GM18867 (cell line): Measurements from ENCODE around the gene VSX1.

Experiments used
- ATAC-seq: cut with Tn5 transposase; IDR thresholded peaks from one replicate; pipeline ENCODE4 v1.9.1; 2021; ENCODE audit warnings: mild to moderate bottlenecking, moderate library complexity; ENCODE audit not compliant: unreplicated experiment

The VSX1 gene

DNA sequence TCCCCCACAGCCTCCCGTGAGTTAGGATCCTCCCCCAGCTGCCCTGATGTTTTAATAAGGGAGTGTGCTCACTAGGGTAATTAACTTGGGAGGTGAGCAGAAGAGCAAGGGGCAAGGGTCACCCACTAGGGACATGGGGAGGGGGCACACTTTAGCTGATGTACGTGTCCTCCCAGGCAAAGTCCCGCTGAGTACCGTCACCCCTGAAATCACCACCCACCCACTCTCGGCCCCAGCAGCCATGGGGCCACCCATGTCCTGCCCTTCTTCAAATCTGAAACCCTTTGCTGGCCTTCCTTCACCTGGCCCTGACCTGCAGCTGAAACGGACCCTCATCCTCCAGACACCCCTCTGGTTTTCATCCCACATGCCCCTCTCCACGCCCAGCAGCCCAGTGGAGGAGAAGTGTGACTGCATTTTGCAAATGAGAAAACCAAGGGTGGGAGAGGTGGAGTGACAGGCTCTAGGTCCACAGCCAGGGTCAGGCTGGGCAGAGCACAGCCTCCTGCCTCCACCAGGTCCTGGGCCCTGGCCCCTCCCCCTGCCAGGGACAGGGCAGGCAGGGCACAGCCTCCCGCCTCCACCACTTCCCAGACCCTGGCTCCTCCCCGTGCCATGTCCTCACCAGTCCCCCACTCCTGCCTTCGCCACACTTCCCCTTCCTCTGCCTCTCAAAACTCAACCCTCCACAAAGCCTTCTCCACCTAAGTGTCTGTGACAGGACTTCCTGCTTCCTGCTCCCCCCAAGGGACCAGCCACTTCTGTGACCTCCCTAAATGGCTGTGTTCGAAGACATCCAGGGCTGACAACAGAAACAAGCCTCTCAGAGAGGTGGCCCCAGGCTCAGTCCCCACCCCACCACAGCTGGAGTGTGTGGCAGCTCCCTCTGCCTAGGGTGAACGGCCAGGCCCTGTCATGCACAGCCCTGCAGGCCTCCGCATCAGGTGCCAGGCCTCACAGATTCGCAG lies 39.1 kb downstream of the VSX1 start:
- ATAC-seq, result peak; percentile 91

DNA sequence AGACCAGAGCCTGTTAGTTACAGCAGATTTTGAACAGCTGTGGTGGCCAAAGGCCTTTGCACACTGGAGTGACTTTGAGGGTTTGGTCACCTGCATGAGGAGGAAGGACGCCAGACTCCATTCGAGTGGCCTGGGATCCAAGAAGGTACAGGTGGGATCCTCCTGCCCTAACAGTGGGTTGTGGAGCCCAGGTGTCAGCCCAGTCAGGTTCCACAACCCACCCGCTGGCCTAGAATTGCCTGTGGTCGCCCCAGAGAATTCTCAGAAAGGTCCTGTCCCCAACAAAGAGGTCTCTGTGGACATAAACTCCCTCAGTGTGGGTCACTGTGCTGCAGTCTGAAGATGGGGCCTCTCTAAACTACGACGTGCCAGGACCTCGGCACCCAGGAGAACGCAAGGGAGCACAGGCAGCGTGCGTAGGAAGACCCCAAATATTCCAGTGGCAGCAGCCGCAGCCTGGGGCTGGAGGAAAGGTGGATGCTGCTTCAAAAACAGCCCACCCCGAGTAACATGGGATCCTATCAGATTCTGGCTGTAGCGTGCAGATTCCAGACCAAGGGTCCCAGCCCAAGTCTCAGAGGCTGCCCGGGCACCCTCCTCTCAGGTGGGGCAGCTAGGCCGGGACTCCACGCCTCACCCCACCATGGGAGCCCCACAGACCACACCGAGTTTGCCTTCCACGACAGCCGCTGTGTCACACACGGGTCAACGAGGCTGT lies 40.0 kb downstream of the VSX1 start:
- ATAC-seq, result no peak

DNA sequence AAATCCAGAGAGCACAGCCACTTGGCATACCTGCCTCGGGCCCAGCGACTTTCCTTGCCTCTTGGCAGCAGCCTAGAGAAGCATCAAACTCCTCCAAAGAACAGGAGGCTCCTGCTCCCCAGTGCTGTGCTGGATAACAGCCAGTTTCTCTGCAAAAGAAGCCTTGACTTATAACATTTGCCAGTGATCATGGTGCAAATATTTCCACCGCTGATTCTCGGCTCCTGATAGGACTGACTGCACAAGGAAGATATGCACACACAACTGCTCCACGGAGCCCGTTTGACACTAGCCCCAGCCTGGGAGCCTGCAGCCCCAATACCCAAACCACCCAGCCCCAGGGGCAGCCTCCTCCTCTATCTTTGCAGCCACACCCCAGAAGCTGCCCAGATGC lies 41.5 kb downstream of the VSX1 start:
- no peak for ATAC-seq

DNA sequence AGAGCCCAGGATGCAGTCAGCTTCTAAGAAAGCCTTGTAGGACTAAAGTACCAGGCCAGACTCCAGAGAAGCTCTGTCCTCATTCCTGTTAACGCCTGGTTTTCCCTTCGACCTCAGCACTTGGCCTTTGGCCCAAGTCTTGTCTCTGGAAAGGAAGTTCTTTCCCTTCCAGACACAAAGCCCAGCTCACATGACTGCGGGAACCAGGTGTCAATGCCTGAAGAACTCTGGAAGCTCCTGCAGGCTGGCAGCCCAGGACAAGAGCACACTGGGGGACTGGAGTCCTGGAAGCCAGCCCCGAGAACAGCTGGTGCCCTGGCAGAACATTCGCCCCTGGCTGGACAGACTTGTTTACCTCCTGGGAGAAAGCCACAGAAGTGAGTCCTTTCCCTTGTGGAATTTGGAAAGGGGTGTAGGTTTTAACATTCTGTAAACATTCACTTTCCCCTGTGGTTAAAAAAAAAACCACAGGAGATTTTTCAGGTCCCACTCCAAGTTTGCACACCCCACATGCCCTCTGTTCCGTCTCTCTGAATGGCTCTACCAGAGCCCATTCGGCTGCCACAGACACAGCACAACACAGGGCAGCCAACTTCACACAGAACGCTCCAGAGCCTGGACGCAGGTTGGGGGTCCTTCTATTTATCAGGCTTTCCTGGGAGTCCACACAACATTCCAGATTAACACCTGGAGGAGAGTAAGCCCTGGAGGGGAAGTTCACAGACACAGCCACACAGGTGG lies 42.1 kb downstream of the VSX1 start:
- ATAC-seq, result no peak

DNA sequence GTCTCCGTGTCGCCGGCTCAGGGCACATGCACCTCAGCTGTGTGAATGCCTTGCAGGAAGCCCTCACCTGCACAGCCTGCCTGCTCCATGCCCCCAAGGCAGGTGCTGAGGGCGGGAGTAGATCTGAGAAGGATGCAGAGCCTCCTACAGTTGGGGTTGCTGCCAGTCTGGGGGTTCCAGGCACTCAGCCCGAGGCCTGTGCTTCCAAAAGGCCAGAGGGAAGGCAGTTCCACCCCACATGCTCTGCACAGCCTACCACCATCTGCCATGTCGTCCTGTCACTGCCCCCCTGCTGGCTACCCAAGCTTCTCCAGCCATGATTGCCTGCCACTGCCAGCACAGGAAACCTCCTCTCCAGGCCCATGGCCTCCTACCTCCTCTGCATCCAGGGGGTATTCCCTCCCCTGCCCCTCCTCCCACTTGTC lies 43.3 kb downstream of the VSX1 start:
- ATAC-seq, result no peak

DNA sequence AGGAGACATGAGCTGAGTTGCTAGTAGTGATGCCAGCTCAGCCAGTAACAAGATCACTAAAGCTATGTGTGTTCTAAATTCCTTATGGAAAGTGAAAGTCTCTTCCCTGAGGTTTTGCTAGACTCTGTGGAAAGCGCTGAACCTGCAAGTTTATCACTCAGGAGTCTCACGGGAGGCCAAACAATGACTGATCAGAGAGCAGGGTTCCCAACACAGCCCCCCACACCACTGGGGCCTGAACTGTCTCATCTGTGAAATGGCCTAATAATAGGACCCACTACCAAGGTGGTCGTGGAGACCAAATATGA lies 43.9 kb downstream of the VSX1 start:
- no peak for ATAC-seq

DNA sequence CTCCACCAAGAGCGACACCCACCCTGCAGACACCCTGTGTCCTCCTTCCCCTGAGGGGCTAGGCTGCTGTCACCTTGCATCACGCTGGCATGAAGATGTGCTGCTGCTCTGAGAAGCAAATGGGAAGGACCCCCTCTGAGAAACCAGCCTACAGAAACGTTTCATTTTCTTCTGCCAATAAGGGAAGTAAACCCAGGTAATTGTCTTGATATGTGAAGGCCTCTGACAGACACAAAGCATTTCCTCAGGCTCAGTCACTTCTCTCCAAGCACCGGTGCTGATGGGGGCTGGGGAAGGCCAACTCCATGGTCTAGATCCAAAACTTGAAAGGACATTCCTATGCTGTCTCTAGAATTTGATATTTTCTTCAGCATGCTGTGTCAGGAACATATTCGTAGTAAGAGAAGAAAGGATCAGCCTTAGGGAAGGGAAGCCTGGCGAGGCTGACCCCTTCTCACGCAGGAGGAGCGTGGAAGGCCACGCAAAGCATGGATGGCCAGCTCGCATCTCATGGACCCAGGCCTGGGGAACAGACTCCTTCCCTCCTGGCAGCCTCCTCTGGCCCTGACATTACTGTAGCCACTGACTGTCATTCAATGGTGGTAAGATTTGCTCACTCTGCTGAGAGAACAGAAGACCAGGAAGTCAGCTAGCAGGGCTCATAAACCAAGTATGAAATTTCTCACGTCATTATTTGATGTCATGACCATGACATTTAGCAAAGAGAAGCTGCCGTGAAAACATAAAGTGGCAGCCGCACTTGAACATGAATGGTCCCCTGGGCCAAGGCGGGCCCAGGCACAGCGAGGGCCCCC lies 44.4 kb downstream of the VSX1 start:
- ATAC-seq, result no peak

DNA sequence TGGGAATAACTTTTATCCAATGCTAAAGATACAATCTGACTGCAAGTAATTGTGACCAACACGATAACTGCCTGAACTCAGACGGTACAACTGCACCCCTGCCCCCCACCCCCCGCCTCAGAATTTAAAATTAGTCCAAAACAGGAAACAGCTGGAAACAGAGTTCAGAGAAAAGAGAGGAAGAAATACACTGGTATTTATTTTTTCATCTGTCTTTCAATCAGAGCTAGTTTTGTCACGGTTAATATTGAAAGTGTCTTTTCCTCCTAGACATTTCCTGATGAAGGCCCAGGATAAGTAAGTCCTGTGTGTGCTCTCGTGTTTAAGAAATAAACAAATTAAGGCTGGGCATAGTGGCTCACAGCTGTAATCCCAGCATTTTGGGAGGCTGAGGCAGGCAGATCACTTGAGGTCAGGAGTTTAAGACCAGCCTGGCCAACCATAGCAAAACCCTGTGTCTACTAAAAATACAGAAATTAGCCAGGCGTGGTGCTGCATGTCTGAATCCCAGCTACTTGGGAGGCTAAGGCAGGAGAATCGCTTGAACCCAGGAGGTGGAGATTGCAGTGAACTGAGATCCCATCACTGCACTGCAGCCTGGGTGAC lies 45.5 kb downstream of the VSX1 start:
- no peak for ATAC-seq

DNA sequence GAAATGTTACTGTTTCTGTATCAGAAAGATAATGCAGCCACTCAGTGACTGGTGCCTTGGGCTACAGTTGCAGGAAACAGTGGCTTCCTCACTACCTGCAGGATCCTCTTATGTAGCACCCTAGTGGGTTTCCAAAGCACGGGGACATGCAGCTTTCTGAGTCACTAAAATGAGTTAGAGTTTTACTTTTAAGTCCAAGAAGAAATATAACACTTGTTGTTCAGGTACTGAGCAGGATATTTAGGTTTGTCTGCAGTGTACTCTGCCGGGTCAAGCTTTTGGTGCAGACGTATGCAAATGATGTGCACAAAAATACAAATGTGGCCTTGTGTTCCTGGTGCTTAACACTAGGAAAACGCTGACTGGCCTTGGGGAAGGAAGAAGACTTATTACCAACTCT lies 46.0 kb downstream of the VSX1 start:
- ATAC-seq, result no peak

DNA sequence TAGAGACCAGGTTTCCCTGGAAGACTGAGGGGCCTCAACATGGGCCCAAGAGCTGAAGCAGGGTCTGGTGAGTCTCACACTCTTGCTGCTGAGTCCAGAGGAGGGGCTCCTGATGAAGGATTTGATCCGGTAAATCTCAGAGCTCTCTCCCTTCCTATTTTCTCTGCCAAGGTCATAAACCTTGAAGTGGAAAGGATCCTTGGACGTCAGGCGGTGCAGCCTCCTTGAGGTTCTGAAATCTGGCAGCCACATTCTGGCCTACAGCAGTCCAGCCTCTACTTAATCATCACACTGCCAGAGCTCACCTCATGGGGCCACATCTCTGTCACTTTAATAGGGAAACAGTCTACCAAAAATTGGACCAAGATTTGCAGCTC lies 48.0 kb downstream of the VSX1 start:
- no peak for ATAC-seq

DNA sequence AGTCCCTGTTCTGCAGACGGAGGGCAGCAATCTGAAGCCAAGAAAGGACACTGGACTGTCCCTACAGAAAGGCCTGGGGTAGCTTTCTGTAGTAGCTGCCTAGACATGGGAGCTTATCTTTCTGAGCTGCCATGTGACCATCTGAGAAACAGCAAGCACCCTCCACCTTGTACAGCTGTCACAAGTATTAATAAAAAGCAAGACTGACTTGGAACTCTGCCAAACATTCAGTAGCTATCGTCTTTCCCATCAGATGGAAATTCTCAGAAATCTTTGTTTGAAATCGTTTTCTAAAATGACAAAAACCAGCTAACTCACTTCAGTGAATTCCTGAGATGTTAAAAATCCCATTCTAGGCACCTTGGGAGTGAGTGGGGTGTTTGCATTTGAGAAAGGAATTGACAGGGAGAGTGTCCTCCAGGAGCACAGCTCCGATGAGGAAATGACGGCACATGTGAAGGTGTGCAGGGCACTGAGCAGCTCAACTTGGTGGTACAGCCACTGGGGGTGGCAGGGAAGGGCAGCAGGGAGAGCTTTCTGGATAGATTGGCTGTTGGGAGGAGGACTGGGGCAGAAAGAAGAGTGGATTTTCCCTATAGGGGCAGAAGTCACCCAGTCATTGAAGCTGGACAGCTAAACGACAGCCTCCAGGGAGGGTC lies 48.5 kb downstream of the VSX1 start:
- ATAC-seq, result no peak

DNA sequence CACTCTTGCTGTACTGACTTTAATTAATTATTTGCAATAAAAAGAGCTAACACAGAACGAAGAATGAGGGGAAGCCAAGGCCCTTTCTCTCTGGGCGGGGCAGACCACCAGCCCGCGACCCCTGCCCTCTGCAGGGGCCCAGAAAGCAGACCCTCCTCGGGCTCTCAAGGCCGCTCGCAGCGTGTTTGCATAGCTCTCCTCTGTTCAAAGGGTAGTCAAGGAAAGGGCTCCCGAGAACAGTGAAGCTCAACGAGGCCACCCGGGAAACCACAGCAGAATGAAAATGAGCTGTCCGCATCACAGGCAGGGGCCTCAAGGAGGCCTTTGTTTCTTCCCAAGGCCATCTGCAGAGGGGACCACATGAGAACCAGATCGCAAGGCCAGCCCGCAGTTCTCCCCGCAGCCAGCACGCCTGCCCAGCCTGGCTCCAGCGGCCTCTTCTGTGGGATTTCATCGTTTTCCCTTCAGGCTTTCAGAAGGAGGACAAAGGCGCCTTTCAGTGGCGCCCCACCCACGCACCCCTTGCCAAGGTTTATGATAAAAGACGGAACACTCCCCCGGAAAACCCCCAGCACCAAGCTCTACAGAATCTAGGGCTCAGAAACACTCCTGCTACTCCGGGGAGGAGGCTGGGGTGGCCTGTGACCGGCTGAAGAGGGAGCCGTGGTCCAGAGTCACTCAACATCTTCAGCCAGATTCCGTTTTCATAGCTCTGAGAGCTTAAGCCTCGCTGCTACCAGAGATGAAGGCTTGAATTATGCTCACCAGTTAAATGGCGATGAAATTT lies 49.3 kb downstream of the VSX1 start:
- no peak for ATAC-seq

DNA sequence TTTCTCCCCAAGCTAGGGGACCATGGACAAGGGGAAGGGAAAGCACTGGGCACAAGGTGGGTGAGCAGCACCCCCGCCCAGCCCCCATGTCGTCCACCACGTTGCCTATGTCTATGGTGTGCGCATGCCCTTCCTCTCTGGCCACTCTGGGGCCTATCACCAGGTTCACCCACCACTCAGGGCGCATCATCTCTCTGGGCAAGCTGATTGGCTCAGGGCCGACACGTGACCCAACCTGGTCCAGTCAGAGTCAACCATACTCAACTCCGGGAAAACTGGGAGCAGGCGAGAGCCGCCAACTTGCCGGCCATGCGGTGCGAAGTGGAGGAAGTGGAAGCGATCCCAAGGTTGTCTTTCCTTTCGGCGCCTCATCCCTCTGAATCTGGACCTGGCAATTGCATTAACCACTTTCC lies 49.9 kb downstream of the VSX1 start:
- ATAC-seq, result no peak

DNA sequence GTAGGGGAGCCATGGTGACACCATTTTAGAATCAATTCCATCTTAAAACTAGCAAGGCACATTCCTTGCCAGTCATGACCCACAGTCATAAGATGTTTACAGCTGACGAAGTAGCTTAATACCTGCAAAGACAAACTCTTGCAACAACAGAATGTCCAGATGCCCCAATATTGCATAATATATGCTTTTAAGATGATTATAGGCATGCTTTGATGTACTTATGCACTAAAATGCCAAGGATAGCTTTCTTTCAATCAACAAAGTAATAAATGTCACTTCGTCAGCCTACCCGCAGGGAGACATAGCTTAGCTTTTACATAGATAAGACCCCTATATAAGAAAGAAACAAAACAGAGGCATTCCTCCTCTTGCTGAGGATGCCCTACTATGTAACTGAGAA lies 50.7 kb downstream of the VSX1 start:
- ATAC-seq, result no peak

DNA sequence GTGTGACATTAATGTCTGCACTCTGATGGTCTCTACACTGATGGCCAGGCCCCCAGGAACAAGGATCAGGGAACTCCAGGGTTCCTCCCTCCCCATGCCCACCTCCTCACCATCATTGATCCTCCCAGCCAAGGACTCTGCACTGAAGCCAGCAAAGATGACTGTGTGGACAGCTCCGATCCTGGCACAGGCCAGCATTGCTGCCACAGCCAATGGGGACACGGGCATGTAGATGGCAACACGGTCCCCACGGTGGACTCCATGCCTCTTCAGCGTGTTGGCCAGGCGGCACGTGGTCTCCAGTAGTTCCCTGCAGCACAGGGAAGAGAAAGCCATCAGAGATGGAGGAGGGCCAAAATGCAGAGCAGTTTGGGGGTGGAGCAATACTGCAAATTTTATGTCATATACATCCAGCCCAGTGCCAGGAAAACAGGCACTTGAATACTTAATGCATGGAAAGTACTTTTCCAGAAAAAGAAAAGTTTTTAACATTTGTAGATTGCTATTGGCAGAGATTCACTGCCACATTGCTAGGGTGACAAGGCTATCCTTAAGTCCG lies 51.2 kb downstream of the VSX1 start:
- no peak for ATAC-seq

DNA sequence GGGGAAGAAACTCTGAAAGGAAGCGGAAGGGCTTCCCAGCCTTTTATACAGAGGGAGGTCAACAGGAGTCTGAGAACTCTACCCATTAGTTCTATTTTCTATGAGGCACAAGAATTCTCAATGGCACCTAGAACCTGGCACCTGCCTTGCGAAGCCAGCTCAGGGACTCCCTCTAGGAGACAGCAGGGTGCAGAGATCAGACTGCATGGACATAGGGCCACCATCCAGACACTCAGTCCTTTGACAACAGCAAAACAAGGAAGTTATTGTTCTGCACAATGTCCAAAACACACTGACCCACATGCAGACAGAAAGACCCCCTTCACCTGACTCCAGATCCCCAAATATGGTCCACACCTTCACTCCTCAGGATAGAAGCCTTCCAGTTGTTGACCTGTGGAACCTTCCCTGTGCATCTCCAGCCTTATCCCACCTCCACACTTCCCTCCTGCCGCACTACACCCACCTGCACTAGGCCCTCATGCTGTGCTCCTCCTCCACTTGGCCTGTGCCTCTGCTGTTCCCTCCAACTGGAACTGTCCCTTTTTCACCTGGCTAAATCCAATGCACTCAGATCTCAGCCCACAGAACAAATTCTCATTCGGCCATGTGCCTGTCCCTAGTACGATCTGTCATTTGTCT lies 51.8 kb downstream of the VSX1 start:
- no peak for ATAC-seq

DNA sequence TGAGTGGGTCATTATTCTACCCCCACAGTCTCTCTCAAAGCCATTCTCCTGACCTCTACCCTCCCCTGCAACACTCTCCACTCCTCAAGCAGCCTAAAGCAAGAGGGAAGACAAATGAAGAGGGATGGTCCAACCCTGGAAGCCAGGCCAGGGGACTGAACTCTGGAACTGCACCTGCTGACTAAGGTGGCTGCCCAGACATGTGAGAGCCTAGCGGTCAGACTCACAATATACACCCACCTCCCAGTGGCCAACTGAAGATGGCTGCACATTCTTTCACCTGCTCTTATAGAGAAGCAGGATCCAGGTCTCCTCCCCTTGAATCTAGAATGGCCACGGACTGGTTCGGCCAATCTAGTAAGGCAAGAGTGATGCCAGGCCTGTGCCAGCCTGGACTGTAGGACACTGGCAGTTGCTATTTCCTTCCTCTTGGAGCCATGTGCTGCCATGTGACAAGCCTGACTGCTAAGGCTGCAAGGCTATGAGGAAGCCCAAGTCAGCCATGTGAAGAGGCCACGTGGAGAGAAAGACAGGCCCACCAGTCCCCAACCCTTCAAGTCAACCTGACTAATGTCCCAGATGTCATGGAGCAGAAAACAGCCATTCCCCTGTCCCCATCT lies 55.8 kb downstream of the VSX1 start:
- ATAC-seq, result no peak
